Measurements from ENCODE around the gene CTSA.

The CTSA gene

GRCh38 chr20:45893831-45894230 lies 2.7 kb downstream of the CTSA start:
- Histone ChIP-seq H3K27ac (ENCODE audit: low read depth, low read length) (no peak overlapping the region), H3K4me1 (ENCODE audit: control insufficient read depth, low read length) (peaks cover 23% of the 10 kb centered on the region), H4K20me1 (ENCODE audit: control insufficient read depth, insufficient read depth, low read depth, low read length) (no peaks in the 10 kb centered on the region), H3K79me2 (ENCODE audit: control insufficient read depth, low read length) (no peaks in the 10 kb centered on the region), H3K4me2 (ENCODE audit: low read length) (no peak overlapping the region), H3K9me2 (replicated peaks; ENCODE audit: control insufficient read depth, low read length) (no peaks in the 10 kb centered on the region), H3K36me3 (ENCODE audit: control insufficient read depth, low read length) (no peaks in the 10 kb centered on the region), H3K9me3 (ENCODE audit: control insufficient read depth, insufficient read depth, low read length) (no peaks in the 10 kb centered on the region), H3F3A (ENCODE audit: control insufficient read depth, insufficient read depth) (no peaks in the 10 kb centered on the region), H3K4me3 (ENCODE audit: low read length) (no peak overlapping the region), H3K27me3 (ENCODE audit: control insufficient read depth, low read length) (no peaks in the 10 kb centered on the region)
- TF ChIP-seq EZH2phosphoT487 (IDR thresholded peaks at IDR 0.05; ENCODE audit: borderline replicate concordance, low read length) (no peak), CTCF (IDR thresholded peaks at IDR 0.05; ENCODE audit: low read depth, low read length, poor library complexity, severe bottlenecking) (no peak)

GRCh38 chr20:45894797-45895196 lies 3.7 kb downstream of the CTSA start:
- H3K27ac ChIP-seq (ENCODE audit: low read depth, low read length): no peak overlapping the region
- peaks cover 23% of the 10 kb centered on the region for H3K4me1 ChIP-seq (ENCODE audit: control insufficient read depth, low read length)
- no peaks in the 10 kb centered on the region for H3K36me3 ChIP-seq (ENCODE audit: control insufficient read depth, low read length)
- H3F3A ChIP-seq (ENCODE audit: control insufficient read depth, insufficient read depth): no peaks in the 10 kb centered on the region
- no peaks in the 10 kb centered on the region for H3K79me2 ChIP-seq (ENCODE audit: control insufficient read depth, low read length)
- H3K27me3 ChIP-seq (ENCODE audit: control insufficient read depth, low read length): no peaks in the 10 kb centered on the region
- no peak overlapping the region for H3K4me3 ChIP-seq (ENCODE audit: low read length)
- TF ChIP-seq EZH2phosphoT487 (IDR thresholded peaks at IDR 0.05; ENCODE audit: borderline replicate concordance, low read length) (no peak), CTCF (IDR thresholded peaks at IDR 0.05; ENCODE audit: low read depth, low read length, poor library complexity, severe bottlenecking) (no peak)
- H4K20me1 ChIP-seq (ENCODE audit: control insufficient read depth, insufficient read depth, low read depth, low read length): no peaks in the 10 kb centered on the region
- no peaks in the 10 kb centered on the region for H3K9me3 ChIP-seq (ENCODE audit: control insufficient read depth, insufficient read depth, low read length)
- no peak overlapping the region for H3K4me2 ChIP-seq (ENCODE audit: low read length)
- H3K9me2 ChIP-seq (replicated peaks; ENCODE audit: control insufficient read depth, low read length): no peaks in the 10 kb centered on the region

GRCh38 chr20:45896641-45897161 lies 5.6 kb downstream of the CTSA start:
- Histone ChIP-seq H3K9me2 (replicated peaks; ENCODE audit: control insufficient read depth, low read length) (no peaks in the 10 kb centered on the region), H3K36me3 (ENCODE audit: control insufficient read depth, low read length) (no peaks in the 10 kb centered on the region)
- TF ChIP-seq CTCF (IDR thresholded peaks at IDR 0.05; ENCODE audit: low read depth, low read length, poor library complexity, severe bottlenecking): no peak
- no peak for TF ChIP-seq EZH2phosphoT487 (IDR thresholded peaks at IDR 0.05; ENCODE audit: borderline replicate concordance, low read length)

More at GRCh38 chr20:45896641-45897161, 5.6 kb downstream of the CTSA start:
- no peak overlapping the region for H3K4me3 ChIP-seq (ENCODE audit: low read length)
- H3K4me1 ChIP-seq (ENCODE audit: control insufficient read depth, low read length): peaks cover 11% of the 10 kb centered on the region
- no peak overlapping the region for H3K4me2 ChIP-seq (ENCODE audit: low read length)
- no peaks in the 10 kb centered on the region for H3K79me2 ChIP-seq (ENCODE audit: control insufficient read depth, low read length)
- no peak overlapping the region for H3K27ac ChIP-seq (ENCODE audit: low read depth, low read length)
- no peaks in the 10 kb centered on the region for H4K20me1 ChIP-seq (ENCODE audit: control insufficient read depth, insufficient read depth, low read depth, low read length)
- no peaks in the 10 kb centered on the region for H3F3A ChIP-seq (ENCODE audit: control insufficient read depth, insufficient read depth)
- no peaks in the 10 kb centered on the region for H3K27me3 ChIP-seq (ENCODE audit: control insufficient read depth, low read length)
- no peaks in the 10 kb centered on the region for H3K9me3 ChIP-seq (ENCODE audit: control insufficient read depth, insufficient read depth, low read length)
